H1 (cell line): Measurements from ENCODE around the gene LY6G6F. TPM values are rescaled to one million over a fixed set of nuclear protein-coding genes. Genes with fewer than 3 reads are reported as not detected.

Source experiments
- CTBP2 ChIP-seq: IDR thresholded peaks from 2 replicates; pipeline ENCODE4 v1.7.0; 2011; ENCODE audit warnings: borderline replicate concordance, mild to moderate bottlenecking, moderate library complexity, mixed read lengths, low read length; ENCODE audit not compliant: insufficient read depth, insufficient read length
- EP300 ChIP-seq, 2 experiments: IDR thresholded peaks; 1 replicate in 1 of 2; 2 replicates in 1 of 2; pipeline ENCODE4 v1.6.1; 2011 to 2012; ENCODE audit warnings: low read depth in 2 of 2, low read length in 2 of 2, mild to moderate bottlenecking in 2 of 2, borderline replicate concordance in 1 of 2, inconsistent platforms in 1 of 2, moderate library complexity in 1 of 2
- FOSL1 ChIP-seq: IDR thresholded peaks from 2 replicates; pipeline ENCODE4 v1.6.1; 2011; ENCODE audit warnings: mild to moderate bottlenecking, low read depth, low read length, moderate library complexity; ENCODE audit not compliant: insufficient read depth
- GABPA ChIP-seq: IDR thresholded peaks from 2 replicates; pipeline ENCODE4 v1.6.1; 2011; ENCODE audit warnings: mild to moderate bottlenecking, low read length, moderate library complexity, borderline replicate concordance; ENCODE audit not compliant: insufficient read depth
- JUND ChIP-seq: IDR thresholded peaks from 2 replicates; pipeline ENCODE4 v1.6.1; 2011; ENCODE audit warnings: mild to moderate bottlenecking, improper control_type of control experiment, low read length
- polyA plus RNA-seq, 7 experiments: library from polyadenylated mRNA; depleted of rRNA in 3 of 7; stranded (reverse) in 5 of 7; unstranded in 2 of 7; fragments of >200 nt in 5 of 7; fragments of 200-250 nt in 2 of 7; gene quantifications; 1 replicate in 5 of 7; 2 replicates in 1 of 7; 4 replicates in 1 of 7; pipeline versions ENCODE4 v1.2.1 to v1.2.3, GENCODE V29; 2011 to 2013; ENCODE audit warnings: missing spikeins in 2 of 7, mixed read lengths in 2 of 7
- total RNA-seq: library from RNA; stranded (reverse); fragmentation: NEBNext Ultra II Directional; extraction: Animal tissue kit (Norgen Biotek cat#: 25700); gene quantifications from 2 replicates; pipeline ENCODE4 v1.2.1, GENCODE V29; 2021

The LY6G6F gene
- total and polyA plus RNA-seq, 2 of the 8 experiments (the other 6 are each of a cell fraction or from before 2014, with no cell fraction given), result not detected

GRCh38 chr6:31734821-31735406 is 28.2 kb downstream of the LY6G6F start (continued):
- TF ChIP-seq CTBP2 (peak; percentile 91), EP300 (IDR thresholded peaks at IDR 0.05; ENCODE audit: borderline replicate concordance in 1 of 2, low read depth in 2 of 2, low read length in 2 of 2) (peak in 1 of 2 experiments; percentile 47; a peak in 1 of 3 replicates), GABPA (no peak), JUND (peak; percentile 97), FOSL1 (no peak)
- TF ChIP-seq, all 59 proteins: peak for 11
